HG03354 (cell line): ENCODE measurements around the gene GNPTG.

ENCODE experiments used
- ATAC-seq: cut with Tn5 transposase; IDR thresholded peaks from one replicate; pipeline ENCODE4 v1.9.1; 2021; ENCODE audit warnings: mild to moderate bottlenecking; ENCODE audit not compliant: unreplicated experiment, poor library complexity, severe bottlenecking

Gene GNPTG

DNA sequence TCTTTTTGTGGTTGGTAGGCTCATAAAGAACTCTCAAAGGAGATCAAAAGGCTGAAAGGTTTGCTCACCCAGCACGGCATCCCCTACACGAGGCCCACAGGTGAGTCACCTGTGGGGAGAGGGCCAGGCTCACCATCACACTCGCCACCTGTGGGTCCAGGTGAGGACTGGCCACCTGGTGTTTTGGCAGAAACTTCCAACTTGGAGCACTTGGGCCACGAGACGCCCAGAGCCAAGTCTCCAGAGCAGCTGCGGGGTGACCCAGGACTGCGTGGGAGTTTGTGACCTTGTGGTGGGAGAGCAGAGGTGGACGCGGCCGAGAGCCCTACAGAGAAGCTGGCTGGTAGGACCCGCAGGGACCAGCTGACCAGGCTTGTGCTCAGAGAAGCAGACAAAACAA lies 11.1 kb downstream of the GNPTG start:
- no peak for ATAC-seq

DNA sequence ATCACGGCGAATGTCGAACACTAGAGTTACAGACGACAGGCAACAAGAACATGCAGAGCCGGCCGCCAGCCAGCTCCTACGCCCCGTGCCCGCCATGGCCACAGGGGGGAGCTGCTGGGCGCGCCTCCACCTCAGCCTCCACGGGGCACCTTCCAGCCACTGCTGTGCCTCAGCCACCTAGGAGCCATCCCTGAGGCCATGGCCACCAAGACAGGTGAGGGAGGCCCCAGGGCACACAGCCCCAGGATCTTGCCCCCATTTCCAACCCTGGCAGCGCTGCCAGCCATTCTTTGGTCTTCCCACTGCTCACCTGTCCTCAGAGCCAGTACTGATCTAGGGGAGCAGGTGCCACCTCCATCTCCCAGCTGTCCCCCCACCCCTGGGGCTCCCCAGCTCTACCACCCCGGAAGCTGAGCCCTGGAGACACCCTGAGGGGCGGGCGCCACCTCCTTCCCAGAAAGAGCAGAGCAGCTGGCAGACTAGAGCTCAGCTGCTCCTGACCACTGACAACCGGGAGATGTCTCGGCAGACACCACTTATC lies 11.8 kb downstream of the GNPTG start:
- ATAC-seq: no peak

DNA sequence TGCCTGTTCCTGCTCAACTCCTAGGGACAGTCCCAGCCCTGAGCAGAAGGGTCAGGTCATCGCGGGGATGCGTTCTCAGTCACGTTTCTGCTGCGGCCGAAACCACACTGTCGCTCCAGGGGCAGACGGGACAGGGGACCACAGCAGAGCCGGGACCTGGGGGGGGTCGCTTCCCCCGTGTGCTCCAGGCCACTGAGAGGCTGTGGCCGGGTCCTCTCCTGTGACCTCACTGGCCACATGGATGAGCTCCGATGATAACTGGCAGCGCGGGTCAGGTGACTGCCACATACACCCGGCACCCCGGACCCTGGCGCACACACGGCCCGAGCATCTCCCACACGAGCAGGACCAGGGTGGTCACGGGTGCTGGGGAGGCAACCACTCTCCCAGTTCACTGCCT lies 12.8 kb downstream of the GNPTG start:
- ATAC-seq: no peak

DNA sequence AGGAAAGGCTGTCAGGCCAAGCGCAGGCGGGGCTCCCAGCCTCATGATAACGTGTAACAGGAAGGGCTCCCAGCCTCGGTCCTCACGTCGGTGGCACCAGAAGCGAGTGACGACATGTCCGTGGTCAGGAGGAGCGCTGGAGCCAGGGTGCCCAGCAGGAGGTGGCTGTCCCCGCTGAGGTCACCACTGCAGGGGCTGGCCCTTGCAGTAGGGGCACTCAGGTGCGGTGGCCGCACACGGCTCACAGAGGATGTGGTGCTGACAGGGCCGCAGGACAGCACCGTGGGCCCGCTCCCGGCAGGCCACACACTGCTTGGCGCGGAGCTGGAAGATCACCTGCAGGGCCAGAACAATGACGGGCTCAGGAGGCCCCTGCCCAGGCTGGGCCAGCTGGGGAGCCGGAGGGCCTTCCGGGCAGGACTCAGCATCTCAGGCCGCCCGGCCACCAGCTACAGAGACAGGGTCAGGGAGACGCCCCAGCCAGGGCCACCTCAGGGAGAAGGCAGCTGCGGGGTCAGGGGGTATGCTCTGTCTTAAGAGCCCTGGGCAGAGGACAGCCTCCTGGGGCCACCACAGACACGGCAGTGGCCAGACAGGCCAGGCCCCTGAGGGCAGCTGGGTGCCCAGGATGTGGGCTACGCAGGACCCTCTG lies 14.5 kb downstream of the GNPTG start:
- no peak for ATAC-seq

DNA sequence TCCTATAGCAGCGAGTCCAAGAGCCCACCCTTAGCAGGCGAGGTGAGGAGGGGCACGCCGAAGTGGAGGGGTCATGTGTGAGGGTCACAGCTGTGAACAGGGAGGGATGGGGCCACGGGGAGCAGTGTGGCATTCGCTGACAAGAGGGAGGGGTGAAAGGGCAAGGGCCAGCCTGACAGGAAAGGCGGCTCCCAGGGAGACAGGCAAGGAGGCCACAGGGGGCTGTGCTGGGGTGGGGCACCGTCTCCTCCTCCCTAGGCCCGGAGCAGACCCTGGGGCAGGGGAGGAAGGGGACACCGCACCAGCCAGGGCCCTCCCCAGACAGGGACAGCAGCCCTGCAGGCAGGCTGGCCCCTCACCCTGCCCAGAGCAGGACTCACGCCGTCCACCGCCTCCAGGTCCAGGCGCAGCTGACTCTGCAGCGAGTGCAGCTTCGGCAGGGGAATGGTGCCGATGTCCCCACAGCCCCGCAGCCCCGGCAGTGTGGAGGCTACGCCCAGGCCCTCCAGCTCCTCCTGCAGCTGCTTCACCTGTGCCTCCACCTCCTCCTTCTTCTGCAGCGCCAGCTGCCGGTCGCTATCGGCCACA lies 15.1 kb downstream of the GNPTG start:
- no peak for ATAC-seq

DNA sequence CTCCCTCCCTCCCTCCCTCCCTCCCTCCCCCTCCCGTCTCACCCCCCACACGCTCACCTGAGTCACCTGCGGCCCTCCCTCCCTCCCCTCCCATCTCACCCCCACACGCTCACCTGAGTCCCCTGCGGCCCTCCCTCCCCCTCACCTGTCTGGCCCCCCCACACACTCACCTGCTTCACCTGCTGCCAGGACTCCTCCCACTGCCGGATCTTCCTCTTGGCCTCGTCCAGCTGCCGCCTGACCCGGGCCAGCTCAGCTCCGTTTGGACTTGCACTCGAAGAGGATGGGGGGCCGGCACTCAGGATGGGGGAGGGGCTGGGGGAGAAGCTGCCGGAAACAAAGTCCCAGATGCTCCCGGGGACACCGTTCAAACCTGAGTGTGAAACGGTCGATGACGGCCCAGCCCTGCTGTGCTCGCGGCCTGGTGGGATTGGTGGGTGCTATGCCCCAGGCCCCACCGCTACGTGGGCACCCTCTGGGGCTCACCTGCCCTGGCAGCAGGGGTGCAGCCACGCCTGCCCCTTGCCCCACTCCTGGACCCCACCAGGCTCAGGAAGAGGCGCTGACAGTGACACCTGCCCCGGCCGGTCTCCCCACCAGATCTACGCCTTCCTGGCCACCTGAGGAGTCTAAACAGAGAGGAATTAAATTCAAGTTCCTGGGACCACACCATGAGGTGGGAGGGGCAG lies 15.9 kb downstream of the GNPTG start:
- ATAC-seq: no peak

DNA sequence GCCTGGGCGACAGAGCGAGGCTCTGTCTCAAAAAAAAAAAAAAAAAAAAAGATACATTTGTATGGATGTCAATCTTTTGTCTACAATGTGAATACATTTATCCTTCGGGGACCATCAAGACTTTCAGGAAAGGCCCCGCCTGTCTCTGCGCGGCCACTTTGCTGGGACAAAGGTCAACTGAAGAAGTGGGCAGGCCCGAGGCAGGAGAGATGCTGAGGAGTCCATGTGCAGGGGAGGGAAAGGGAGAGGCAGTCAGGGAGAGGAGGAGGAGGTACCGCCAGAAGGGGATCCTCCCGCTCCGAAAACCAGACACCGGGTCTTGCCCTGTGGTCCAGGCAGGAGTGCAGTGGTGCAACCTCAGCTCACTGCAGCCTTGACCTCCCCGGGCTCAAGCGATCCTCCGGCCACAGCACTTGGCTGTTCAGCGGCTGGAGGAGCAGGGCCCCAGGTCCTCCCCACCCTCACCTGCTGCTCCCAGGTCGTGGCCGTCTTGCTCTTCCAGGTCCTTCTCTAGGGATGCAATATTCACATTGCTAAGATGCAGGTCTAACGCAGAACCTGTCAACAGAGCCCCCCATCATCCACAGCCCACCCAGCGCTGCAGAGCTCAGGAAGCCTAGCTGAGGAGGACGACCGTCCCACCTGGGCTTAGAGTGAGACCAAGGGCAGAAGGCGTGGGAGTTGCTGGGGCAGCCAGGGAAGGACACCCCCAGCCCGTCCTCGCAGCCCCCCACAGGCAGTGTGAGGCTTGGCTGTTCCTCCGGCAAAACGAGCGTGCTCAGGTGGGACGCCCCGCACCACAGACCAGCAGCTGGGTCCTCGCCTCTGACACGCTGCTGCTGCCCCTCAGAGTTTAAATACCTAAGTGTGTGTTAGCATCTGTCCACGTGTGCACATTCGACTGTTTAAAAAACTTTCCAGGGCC lies 19.6 kb downstream of the GNPTG start:
- ATAC-seq: no peak

DNA sequence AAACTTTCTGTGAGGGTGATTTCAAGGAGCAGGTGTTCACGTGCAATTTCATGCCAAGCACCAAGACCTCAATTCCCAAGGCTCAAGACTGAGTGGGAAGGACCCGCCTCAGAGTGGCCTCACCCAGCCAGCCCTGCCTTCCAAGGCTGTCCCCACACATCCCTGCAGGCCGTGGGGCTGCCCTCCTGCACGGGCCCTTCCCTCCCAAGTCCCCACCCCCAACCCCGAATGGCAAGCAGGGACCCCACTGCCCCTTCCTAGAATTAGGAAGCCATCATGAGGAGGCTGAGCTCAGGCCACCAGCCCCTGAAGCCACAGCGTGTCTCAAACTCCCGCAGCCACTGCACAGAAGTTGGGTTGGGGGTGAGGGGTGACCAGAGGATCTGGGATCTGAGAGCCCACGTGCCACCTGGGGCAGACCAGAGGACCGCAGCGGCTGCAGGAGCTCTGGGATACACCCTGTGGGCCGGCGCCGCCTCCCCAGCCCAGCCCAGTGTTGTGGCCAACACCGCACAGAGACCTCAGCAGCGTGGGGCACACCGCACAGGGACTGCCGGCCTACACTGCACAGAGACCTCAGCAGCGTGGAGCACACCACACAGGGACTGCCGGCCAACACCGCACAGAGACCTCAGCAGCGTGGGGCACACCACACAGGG lies 20.7 kb downstream of the GNPTG start:
- no peak for ATAC-seq

DNA sequence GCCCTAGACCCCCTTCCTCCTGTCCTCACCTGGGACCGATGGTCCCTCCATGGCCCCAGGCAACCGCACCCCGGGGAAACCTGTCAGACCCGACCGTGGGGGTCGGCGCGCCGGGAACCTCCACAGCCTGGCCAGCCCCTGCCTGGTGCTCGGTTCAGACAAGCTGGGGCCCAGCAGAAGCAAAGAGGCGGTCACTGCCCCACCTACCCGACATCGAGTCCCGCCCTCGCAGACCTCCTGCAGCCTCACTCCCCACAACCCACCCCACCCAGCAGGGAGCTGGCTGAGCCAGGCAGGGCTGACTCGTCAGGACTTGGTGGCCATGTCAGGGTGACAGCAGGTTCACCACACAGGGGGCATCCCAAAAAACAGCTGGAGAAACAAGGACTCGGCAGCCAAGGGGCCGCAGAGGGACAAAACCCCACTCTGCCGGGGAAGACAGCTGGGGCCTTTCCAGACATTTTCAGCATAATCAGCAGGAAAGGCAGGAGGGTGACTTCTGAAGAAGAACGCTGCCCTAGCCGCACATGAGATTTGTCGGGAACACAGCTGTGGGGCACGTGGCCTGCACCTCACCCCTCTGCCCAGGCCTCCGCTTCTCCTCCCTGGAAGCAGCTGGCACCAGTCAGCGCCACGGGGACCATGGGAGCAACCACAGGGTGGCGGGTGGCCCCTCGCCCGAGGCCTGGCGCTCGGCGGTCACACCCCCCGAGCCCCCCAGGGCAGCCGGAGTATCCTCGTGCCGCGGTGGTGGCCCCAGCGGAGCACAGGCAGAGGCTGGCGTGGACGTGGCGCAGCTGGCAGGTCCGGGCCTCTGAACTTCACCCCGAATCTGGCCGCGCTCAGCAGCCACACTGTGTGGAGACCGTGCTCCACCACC lies 22.9 kb downstream of the GNPTG start:
- ATAC-seq: no peak

DNA sequence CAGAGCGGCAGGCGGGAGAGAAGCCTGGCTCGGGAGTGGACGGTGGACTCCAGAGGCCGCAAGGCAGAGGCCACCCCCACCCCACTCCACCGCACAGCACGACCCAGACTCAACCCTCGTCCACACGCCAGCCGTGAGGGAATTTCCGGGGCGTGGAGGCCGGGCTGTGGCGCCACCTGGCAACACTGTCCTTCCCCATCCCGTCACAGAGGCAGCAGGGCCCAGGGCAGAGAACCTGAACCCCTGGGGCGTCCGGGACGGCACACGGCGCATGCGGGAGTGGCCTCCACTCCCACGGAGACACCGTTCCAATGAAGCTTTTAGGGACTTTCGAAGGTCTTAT lies 23.5 kb downstream of the GNPTG start:
- no peak for ATAC-seq

DNA sequence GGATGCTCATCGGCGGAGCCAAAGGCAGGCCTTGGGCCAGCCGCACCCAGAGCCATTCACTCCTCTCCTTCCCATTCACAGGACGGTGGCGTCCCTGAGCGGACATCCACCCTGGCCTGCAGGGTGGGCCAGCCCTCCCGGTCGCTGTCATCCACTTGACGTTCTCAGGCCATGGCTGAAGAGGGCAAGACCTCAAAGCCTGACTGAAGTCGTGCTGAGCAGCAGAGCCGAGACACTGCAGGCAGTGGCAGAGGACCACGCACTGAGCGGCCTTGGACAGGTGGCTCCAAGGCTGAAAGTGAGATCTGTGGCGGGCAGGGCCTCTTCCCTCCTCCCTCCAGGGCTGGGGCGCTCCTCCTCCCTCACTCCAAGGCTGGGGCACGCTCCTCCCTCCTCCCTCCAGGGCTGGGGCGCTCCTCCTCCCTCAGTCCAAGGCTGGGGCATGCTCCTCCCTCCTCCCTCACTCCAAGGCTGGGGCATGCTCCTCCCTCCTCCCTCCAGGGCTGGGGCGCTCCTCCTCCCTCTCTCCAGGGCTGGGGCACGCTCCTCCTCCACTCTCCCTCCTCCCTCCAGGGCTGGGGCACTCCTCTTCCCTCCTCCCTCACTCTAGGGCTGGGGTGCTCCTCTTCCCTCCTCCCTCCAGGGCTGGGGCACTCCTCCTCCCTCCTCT lies 24.1 kb downstream of the GNPTG start:
- no peak for ATAC-seq

DNA sequence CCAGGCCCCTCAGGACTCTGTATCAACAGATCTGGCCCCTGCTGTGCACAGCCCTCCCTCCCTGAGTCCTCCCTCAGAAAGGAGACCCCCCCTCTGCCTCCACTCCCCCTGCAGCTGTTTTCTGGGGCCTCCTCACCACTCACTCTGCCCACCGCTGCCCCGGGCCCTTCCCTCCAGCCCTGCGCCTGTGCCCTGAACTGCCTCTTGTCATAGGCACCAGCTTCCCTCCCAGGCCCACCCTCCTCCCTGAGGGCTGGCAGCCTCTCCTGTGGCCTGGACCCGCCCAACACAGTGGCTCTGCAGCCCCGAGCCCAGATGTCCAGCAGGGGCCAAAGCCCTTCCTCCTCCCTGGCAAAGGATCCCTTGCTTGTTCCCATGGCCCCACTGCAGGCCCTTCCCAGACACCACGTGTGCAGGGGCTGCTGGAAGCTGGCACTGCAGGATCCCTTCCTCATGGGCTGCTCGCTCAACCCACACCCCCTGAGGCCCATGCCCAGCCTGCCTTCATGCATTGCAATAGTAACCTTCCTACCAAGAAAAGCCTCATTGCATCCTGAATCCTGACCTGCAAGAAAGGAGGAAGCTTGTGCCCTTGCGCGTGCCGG lies 25.8 kb downstream of the GNPTG start:
- no peak for ATAC-seq

DNA sequence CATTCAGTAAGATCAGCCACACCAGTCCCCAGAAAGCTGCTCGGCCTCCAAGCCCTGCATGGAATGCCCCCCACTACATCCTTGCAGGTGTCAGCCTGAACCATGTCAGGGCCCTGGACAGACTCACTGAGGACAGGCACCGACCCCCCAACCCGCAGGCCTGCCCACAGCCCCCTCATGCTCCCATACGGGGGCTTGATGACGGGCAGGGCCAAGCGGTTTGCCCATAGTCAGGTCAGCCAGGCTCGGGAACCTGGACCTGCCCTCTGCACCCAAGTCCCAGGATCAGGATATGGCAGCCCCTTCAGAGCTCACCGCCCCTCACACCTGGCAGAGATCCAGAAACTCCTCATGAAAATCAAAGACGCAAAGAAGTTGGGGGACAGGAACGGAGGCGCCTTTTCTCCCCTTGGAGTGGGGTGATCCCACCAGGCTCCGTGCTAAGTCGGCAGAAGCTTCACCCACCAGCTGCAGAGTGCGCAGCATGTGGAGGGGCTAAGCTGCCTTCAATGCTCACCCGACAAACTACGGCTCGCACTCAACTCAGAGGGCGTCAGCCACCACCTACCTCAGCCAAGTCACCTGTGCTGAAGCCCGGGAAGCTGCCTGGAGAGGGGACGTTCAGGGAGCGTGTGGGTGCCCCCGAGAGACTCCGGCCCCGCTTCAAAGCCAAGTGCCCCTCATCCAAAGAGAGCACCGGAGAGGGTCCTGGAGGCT lies 26.5 kb downstream of the GNPTG start:
- no peak for ATAC-seq

DNA sequence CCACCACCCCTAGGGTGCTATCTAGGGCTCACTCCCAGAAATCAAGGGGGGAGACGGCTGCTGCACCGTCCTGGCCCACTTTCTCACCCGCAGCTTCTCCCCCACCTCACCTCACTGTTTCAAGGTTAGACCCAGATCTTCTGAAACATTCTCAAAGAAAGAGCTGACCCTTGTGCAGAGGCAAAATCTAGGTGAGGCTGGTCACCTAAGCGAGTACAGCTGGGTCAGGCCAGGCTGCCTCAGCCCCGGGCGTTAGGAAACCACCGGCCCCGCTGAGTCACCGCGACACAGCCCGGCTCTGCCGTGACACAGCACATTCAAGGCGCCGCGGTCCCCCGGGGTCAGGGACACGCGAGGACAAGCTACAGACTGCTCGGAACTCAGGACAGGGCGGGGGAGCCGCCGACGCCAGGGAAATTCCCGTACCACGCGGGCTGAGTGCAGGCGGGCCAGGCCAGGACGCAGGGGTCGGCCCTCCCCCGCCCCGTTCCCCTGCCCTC lies 27.1 kb downstream of the GNPTG start:
- ATAC-seq: peak; percentile 53

DNA sequence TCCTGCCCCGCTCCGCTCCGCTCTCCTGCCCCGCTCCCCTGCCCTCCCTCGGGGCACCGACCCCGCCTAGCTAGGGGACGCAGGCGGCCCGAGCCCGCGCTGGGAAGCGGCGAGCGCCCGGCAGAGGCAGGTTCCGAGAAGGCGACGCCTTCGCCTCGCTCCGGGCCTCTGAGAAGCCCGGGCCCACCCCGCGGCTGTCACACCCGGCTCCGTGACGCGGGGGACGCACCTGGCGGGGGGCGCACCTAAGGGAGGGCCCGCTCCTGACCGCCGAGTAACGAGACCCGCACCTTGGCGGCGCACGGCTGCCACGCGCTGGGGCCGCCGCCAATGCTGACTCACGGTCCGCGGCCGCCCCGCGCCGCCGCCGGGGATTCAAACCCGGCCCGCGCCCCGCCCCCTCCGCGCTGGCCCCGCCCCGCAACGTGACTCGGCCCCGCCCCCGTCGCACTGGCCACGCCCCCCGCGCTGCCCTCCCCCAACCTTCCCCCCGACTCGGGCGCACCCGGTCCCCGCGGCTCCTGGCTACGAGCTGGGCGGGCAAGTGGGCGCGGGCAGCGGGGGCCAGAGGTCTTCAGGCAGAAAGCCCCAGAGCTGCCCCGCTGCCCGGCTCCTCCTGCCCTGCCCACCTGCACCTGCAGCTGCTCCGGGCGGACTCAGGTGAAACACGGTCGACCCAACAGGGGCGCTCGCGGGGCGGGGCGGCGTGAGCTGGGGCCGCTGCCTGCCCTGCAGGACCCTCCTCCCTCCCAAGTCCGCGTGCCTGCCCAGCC lies 27.8 kb downstream of the GNPTG start:
- ATAC-seq: peak; percentile 50

DNA sequence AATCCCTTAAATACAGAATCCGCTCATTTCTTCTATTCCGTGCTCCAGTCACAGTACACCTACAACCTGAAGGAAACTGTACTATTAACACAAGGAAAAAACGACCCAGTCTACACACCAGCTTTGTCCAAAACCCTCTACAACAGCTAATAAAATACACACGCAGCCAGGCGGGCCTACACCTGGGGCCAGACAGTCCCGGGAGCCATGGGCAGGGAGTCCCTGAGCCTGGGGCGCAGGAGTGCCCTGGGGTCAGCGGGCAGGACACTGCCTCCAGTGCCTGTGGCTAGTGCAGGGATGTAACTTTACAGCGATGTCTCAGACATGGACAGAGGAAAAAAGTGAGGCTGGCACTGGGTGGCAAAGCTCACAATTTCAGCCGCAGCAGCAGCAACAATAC lies 28.5 kb downstream of the GNPTG start:
- no peak for ATAC-seq
